GM12873 (cell line): ENCODE results near the gene KLHL30.

Experiments used
- CTCF ChIP-seq: IDR thresholded peaks from 2 replicates; pipeline ENCODE4 v1.5.1; 2012; ENCODE audit warnings: low read depth, mild to moderate bottlenecking, moderate library complexity, low read length, control low read depth; ENCODE audit not compliant: insufficient read depth; ENCODE audit errors: missing control alignments

Gene KLHL30

GRCh38 chr2:238174701-238175100 is 36.2 kb downstream of the KLHL30 start:
- no peak for TF ChIP-seq CTCF

GRCh38 chr2:238176613-238177012 is 38.1 kb downstream of the KLHL30 start:
- no peak for TF ChIP-seq CTCF

- no peak for TF ChIP-seq CTCF
Observed at GRCh38 chr2:238180554-238180953, 42.1 kb downstream of the KLHL30 start.

- TF ChIP-seq CTCF = no peak
Observed at GRCh38 chr2:238182362-238182761, 43.9 kb downstream of the KLHL30 start.

- TF ChIP-seq CTCF = no peak
Observed at GRCh38 chr2:238183821-238184220, 45.4 kb downstream of the KLHL30 start.

GRCh38 chr2:238187618-238188548 is 49.4 kb downstream of the KLHL30 start:
- TF ChIP-seq CTCF = no peak

GRCh38 chr2:238190445-238190844 is 52.0 kb downstream of the KLHL30 start:
- no peak for TF ChIP-seq CTCF
